ENCODE measurements around the gene FOXA2.

FOXA2 gene

DNA sequence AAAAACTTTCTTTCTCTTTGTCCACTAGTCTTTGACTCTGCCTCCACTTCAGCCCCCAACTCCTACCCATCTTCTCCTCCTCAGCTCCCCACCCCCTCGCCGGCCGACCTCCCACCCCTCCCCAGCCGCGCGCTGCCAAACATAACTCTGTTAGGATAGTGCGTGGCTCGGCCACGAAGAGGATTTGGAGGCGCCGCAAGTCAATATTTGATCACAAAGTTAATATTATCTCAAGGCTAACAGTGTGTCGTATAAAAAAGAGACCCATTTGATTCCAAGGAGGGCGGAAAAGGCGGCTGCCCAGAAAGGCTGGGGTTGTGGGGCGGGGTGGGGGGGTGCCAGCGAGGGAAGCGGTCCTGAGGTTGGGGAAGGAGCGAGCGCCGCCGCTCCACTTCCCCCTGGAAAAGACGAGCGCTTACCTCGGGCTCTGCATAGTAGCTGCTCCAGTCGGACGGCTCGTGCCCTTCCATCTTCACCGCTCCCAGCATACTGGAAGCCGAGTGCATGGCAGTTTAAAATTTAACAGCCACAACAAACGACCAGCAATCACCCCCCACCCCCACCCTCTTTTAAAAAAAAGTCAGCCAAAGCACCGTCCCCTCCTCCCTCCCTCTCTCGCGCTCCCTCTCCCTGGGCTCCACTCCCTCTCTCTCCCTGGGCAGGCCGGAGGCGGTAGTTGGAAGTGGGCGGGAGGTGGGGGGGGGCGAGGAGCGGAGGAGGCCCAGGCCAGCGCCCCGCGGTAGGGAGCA is 425 bp downstream of the FOXA2 start:
- no peak for DNase-seq

GRCh38 chr20:22582964-22583772 is 1.2 kb downstream of the FOXA2 start:
- no peak for DNase-seq

DNA sequence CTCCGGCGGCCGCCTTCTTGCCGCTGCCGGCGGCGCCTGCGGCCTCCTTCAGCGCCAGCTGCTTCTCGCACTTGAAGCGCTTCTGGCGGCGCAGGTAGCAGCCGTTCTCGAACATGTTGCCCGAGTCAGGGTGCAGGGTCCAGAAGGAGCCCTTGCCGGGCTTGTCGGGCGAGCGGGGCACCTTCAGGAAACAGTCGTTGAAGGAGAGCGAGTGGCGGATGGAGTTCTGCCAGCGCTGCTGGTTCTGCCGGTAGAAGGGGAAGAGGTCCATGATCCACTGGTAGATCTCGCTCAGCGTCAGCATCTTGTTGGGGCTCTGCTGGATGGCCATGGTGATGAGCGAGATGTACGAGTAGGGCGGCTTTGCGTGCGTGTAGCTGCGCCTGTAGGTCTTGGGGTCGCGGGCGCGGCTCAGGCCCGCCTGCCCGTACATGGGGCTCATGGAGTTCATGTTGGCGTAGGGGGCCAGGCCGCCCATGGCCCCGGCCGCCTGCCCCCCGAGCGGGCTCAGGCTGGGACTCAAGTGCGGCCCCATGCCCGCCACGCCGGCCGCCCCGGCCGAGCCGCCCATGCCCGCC is 1.9 kb downstream of the FOXA2 start:
- DNase-seq: peak; percentile 56

DNA sequence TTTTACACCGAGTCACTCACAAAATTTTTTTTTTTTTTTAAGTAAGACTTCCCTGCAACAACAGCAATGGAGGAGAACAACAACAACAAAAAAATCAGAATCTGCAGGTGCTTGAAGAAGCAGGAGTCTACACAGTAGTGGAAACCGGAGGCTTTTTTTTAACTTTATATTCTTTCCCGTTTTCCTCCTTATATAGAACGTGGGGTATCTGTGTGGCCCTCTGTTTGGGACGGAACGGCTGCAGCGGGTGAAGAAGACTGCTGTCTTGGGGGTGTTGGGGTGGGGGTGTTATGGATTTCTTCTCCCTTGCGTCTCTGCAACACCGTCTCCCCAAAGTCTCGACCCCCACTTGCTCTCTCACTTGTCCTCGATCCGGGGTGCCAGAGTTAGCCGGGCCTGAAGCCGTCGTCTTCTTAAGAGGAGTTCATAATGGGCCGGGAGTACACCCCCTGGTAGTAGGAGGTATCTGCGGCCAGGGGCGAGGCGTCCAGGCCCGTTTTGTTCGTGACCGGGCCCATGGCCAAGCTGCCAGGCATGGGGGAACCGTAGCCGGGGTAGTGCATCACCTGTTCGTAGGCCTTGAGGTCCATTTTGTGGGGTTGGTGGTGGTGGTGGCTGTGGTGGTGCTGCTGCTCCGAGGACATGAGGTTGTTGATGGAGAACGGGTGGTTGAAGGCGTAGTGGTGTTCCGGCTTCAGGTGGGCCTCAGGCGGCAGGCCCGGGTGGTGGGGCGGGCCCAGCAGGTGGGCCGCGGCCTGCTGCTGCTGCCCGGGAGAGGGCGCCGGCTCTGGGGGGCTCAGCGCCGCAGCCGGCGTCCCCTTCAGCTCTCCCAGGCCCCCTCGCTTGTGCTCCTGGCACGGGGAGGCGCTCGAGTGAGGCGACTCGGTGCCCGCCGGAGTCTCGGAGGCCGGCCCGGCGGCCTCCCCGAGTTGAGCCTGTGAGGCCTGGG is 2.7 kb downstream of the FOXA2 start:
- DNase-seq: no peak

DNA sequence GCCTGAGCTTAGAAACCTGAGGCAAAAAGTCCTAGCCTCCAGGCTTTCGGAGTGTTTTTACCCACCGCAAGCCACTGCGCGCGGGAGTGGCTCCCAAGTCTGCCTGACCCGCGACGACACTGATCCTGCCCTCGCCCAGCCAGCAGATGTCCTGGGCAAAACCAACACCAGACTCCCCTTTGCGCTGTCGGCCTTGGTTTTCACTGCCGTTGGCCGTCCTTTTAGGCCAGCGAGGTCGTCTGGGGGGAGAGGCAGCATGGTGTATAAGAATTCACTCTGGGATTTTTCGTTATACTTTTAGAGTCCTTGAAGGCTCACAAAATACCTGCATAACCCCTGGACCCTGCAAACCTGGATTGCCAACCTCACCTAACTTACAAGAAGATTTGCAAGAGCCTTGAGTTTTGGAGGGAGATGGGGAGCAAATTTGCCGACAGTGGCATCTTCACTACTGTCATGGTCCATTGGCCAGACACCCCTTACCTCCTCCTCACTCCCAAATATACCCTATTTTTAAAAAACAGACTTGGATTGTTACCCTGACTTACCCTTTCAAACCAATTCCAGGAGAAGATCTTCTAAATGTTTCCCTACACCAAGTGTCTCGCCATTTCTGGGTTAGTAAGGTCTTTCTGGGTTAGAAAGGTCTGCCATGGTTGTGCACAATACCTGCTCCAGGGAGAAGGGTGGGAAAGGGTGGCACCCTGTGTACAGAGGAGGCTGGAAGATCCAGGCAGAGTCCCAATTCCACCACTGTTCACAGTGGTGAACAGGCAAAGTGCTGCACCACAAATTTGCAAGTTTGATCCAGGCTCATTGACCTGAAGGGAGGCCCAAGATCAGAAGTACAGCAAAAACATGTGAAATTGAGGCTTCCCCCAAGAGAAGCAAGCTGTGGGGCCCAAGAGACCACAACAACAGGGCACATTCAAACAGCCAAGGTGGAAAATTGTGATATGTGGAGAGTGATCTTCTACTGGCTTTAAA is 4.4 kb downstream of the FOXA2 start:
- no peak for DNase-seq

DNA sequence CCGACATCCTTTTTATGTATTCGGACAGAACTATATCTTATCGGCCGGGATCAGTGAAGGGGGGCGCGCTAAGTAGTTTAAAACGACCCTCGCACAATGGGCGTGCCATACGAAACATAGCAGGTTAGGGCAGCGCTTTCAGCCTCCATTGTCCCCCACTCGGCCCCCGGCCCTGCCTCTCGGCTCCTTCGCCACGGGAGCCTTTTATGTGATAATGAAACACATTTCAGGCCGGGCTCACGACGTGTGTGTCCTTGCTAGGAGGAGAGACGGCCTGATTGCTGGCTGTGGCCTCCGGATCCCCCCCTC is 5.3 kb downstream of the FOXA2 start:
- DNase-seq: no peak

- DNase-seq: no peak
Measured at GRCh38 chr20:22578221-22579118, 5.9 kb downstream of the FOXA2 start.

- no peak for DNase-seq
Measured at GRCh38 chr20:22577515-22578220, 6.7 kb downstream of the FOXA2 start.

DNA sequence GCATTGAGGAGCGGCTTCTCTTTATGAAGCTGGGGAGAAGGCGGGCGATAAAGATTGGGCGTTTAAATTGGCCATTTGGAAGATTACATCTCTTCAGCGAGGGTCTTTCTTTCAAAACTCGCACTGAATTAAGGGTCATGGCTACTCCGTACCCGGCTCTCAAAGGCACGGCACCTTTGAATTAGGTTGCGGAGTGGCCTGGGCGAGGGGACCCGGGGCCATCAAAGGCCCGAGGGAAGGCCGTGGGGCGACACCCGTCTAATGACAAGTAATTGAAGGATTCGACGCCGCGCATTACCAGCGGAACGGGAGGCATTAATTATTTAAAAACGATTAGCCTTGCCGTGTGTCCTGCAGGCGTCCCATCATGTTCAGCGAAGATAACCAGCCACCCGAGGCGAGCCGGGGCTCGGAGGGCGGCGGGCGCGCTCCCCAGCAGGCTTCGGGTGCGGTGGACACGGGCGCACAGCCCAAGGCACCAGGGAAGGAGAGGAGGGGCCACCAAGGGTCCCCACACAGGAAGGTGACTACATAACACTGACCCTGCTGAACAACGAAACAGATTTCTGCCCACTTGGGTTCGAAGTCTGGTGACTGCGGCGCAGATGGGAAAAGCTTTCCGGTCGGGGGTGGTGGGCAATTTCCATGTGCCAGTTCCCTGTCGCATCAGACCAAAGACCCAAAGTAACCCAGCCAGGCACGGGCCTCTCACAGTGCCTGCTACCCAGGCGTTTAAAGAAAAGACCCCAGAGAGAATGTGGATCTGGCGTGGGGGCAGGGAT is 7.4 kb downstream of the FOXA2 start:
- DNase-seq: no peak

- no peak for DNase-seq
Measured at GRCh38 chr20:22576273-22576672, 8.1 kb downstream of the FOXA2 start.

GRCh38 chr20:22575737-22576136 is 8.6 kb downstream of the FOXA2 start:
- DNase-seq: no peak

GRCh38 chr20:22575087-22575721 is 9.2 kb downstream of the FOXA2 start:
- no peak for DNase-seq

- no peak for DNase-seq
Measured at GRCh38 chr20:22574545-22575086, 9.8 kb downstream of the FOXA2 start.

GRCh38 chr20:22572491-22572890 is 11.9 kb downstream of the FOXA2 start:
- DNase-seq: no peak

- no peak for DNase-seq
Measured at GRCh38 chr20:22572023-22572422, 12.3 kb downstream of the FOXA2 start.

GRCh38 chr20:22569353-22569752 is 15.0 kb downstream of the FOXA2 start:
- DNase-seq: no peak

GRCh38 chr20:22568872-22569344 is 15.5 kb downstream of the FOXA2 start:
- DNase-seq: no peak

Data from activated CD8-positive, alpha-beta memory T cell treated with anti-CD3 and anti-CD28 coated beads, Interleukin-2, amount 50 U/mL, for 48 hours (primary cell).